Measurements from ENCODE around the gene CDKN2D. TPM values are rescaled to one million over a fixed set of nuclear protein-coding genes. Genes with fewer than 3 reads are reported as not detected.
A peak's percentile ranks its signal among the peaks of the same experiment; 100 is the strongest.

The CDKN2D gene
- total and polyA plus RNA-seq, 2 of the 8 experiments (the other 6 are each of a cell fraction or from before 2014, with no cell fraction given): 3.0 to 4.0 TPM

- TF ChIP-seq KDM5A (IDR thresholded peaks at IDR 0.05; ENCODE audit: low read length) (no peak), SIN3A (conservative IDR thresholded peaks at IDR 0.05 in 1 of 2, IDR thresholded peaks at IDR 0.05 in 1 of 2; ENCODE audit: low read depth in 1 of 2, low read length in 2 of 2) (peak; percentile 33 to 87; a peak in 2 of 4 replicates), NANOG (IDR thresholded peaks at IDR 0.05; ENCODE audit: insufficient read depth, low read depth, low read length, poor library complexity, severe bottlenecking) (peak; percentile 26), CTCF (IDR thresholded peaks at IDR 0.05; ENCODE audit: control extremely low read depth in 1 of 3, insufficient read depth in 1 of 3, low read depth in 1 of 3, low read length in 3 of 3) (peak; percentile 84 to 100 (median 97)), MAX (IDR thresholded peaks at IDR 0.05) (peak; percentile 92), TCF12 (IDR thresholded peaks at IDR 0.05; ENCODE audit: low read depth, low read length) (0 out of 2 replicates have a peak, but pooled peaks have one; percentile 13)
Observed at GRCh38 chr19:10580979-10581631, 12.3 kb upstream of the CDKN2D start (continued).

All from H1 (cell line).